ENCODE results near the gene ENKD1.

Gene ENKD1

GRCh38 chr16:67662653-67663010 lies 3.9 kb downstream of the ENKD1 start:
- DNase-seq, result no peak

GRCh38 chr16:67661886-67662652 lies 4.5 kb downstream of the ENKD1 start:
- no peak for DNase-seq

- DNase-seq, result peak in 1 of 2 experiments; percentile 4
Measured at GRCh38 chr16:67661101-67661761, 5.3 kb downstream of the ENKD1 start.

GRCh38 chr16:67660564-67661028 lies 6.0 kb downstream of the ENKD1 start, which contains the start of gene PARD6A:
TSS of gene PARD6A (plus strand) at chr16:67660960. CDS start at chr16:67661039, 79 bp downstream.
- peak; percentile 93 to 96 for DNase-seq

- DNase-seq, result peak; percentile 88 to 89
Measured at GRCh38 chr16:67659675-67660563, 6.6 kb downstream of the ENKD1 start, which contains the start of gene ACD. TSS of gene ACD (minus strand) at chr16:67660260. CDS start at chr16:67660220, 40 bp downstream.

GRCh38 chr16:67658849-67659674 lies 7.5 kb downstream of the ENKD1 start:
- no peak for DNase-seq

- DNase-seq, result no peak
Measured at GRCh38 chr16:67657751-67658518, 8.6 kb downstream of the ENKD1 start.

- DNase-seq, result no peak
Measured at GRCh38 chr16:67657017-67657608, 9.4 kb downstream of the ENKD1 start.

- no peak for DNase-seq
Measured at GRCh38 chr16:67656344-67657016, 10.1 kb downstream of the ENKD1 start.

GRCh38 chr16:67655363-67655762 lies 11.2 kb downstream of the ENKD1 start:
- no peak for DNase-seq

GRCh38 chr16:67654403-67654911 lies 12.1 kb downstream of the ENKD1 start:
- DNase-seq, result no peak

GRCh38 chr16:67653789-67654402 lies 12.7 kb downstream of the ENKD1 start:
- no peak for DNase-seq

- peak; percentile 11 to 18 for DNase-seq
Measured at GRCh38 chr16:67653128-67653788, 13.3 kb downstream of the ENKD1 start.

GRCh38 chr16:67652578-67653127 lies 13.9 kb downstream of the ENKD1 start:
- DNase-seq, result peak; percentile 22 to 26

GRCh38 chr16:67651847-67652246 lies 14.7 kb downstream of the ENKD1 start:
- DNase-seq, result no peak

- no peak for DNase-seq
Measured at GRCh38 chr16:67651039-67651438, 15.5 kb downstream of the ENKD1 start.

- DNase-seq, result no peak
Measured at GRCh38 chr16:67650023-67650422, 16.5 kb downstream of the ENKD1 start.

- no peak for DNase-seq
Measured at GRCh38 chr16:67649494-67649931, 17.0 kb downstream of the ENKD1 start.

Measured in NCI-H2081 (cell line).